Heart left ventricle (tissue), 16 donors: ENCODE measurements around the gene P2RX3. TPM values are rescaled to one million over a fixed set of nuclear protein-coding genes. Genes with fewer than 3 reads are reported as not detected.
A peak's percentile ranks its signal among the peaks of the same experiment; 100 is the strongest.

Source experiments
- ATAC-seq, 4 donors: fragments of 200-7000 bp; cut with Tn5 transposase; one replicate each; pipeline ENCODE4 v1.9.1; 2020 to 2022; ENCODE audit warnings: moderate library complexity in 4 of 4, mild to moderate bottlenecking in 3 of 4, moderate number of reproducible peaks in 1 of 4
- DNase-seq, 5 donors: peaks; one replicate each; pipeline ENCODE4 v3.0.0-alpha.2; 2020
- H3K27ac ChIP-seq, 12 donors: fragments of 200-600 bp; sonication (generic) in 4 of 12; one replicate each; pipeline versions ENCODE4 v1.5.0 to v1.8.0; 2016 to 2022; ENCODE audit warnings: mild to moderate bottlenecking in 2 of 12
- H3K27me3 ChIP-seq, 9 donors: fragments of 200-600 bp; sonication (generic) in 2 of 9; one replicate each; pipeline versions ENCODE4 v1.5.1 to v1.8.0; 2016 to 2022; ENCODE audit warnings: mild to moderate bottlenecking in 3 of 9
- H3K36me3 ChIP-seq, 9 donors: fragments of 200-600 bp; sonication (generic) in 2 of 9; one replicate each; pipeline versions ENCODE4 v1.5.0 to v1.8.0; 2018 to 2022; ENCODE audit warnings: mild to moderate bottlenecking in 2 of 9
- H3K4me1 ChIP-seq, 12 donors: fragments of 200-600 bp; sonication (generic) in 4 of 12; one replicate each; pipeline versions ENCODE4 v1.5.0 to v1.8.0; 2016 to 2022; ENCODE audit warnings: mild to moderate bottlenecking in 3 of 12
- H3K4me3 ChIP-seq, 12 donors: fragments of 200-600 bp; sonication (generic) in 4 of 12; one replicate each; pipeline versions ENCODE4 v1.5.0 to v1.8.0; 2017 to 2022; ENCODE audit warnings: mild to moderate bottlenecking in 9 of 12, moderate library complexity in 4 of 12
- H3K9me3 ChIP-seq, 12 donors: fragments of 200-600 bp; sonication (generic) in 4 of 12; one replicate each; pipeline versions ENCODE4 v1.5.0 to v1.8.0; 2016 to 2022; ENCODE audit warnings: mild to moderate bottlenecking in 1 of 12
- POLR2A ChIP-seq, 2 donors: fragments of 450-650 bp; IDR thresholded peaks; one replicate each; pipeline ENCODE4 v1.6.1; 2017; ENCODE audit warnings: antibody characterized with exemption in 2 of 2, mild to moderate bottlenecking in 2 of 2, moderate library complexity in 2 of 2
- WGBS, 4 donors: extraction: QIAGEN DNeasy Blood & Tissue Kit in 2 of 4; methylation state at CpG; one replicate each; pipeline versions ENCODE4 v1.1.5 to v1.1.7; 2013 to 2018; 5-methylcytosine and 5-hydroxymethylcytosine counted together
- intact Hi-C, 10 donors: fragments of 100-400 bp; cut with DNase I; formaldehyde crosslinking; loops; one replicate each; pipeline versions ENCODE4 v1.11.1 to v1.14.2; 2022
- polyA plus RNA-seq, 2 donors: library from polyadenylated mRNA; stranded (reverse); fragments of 200-250 nt; gene quantifications; one replicate each; pipeline ENCODE4 v1.2.3, GENCODE V29; 2013
- total RNA-seq, 9 donors: library from RNA; depleted of rRNA in 2 of 9; stranded (reverse); fragments of >200 nt in 2 of 9; fragmentation: NEBNext Ultra II Directional in 3 of 9; extraction: Animal tissue kit (Norgen Biotek cat#: 25700) in 3 of 9; gene quantifications; one replicate each; pipeline versions ENCODE4 v1.1.0 to v1.2.4, GENCODE V29; 2016 to 2023
- TF ChIP-seq, protein P1 (sequence below), 12 donors: fragments of 200-600 bp; sonication (generic) in 4 of 12; IDR thresholded peaks; one replicate each; pipeline versions ENCODE4 v1.5.0 to v1.8.0; 2018 to 2022; ENCODE audit warnings: antibody characterized with exemption in 12 of 12, mild to moderate bottlenecking in 5 of 12
- donor health status: ischemic (EF 13 %, LVEDD 7.1; RV severe dilation, severe dysfunction).
- donor health status: healthy with polysubstance abuse.
- donor health status: DM: no; HTN: yes; CAD: no.
- donor health status: DM: no; HTN: no; CAD: no.
- donor health status: ischemic (EF 25% LVEDD 6.9; RV normal size, moderate dysfunction).
- donor health status: ischemic (EF 25% LVEDD 5.7; RV mildly dilated, moderate dysfunction).
- donor health status: healthy.
- donor health status: DM: yes; HTN: yes; CAD: no.
- donor health status: ischemic (EF 35%, LVEDD 5.7; RV mildly dilated, moderate dysfunction).
- donor health status: nonischemic (EF 11% LVEDD 7.7; RV severe dilation, severe dysfunction).
- donor health status: DM: yes; HTN: yes; CAD: no.
- donor health status: PGD.
- donor health status: ischemic (EF 29% LVEDD 5.4; RV normal size, mild dysfunction).
- donor health status: nonischemic (EF 23%, LVEDD 6.1; RV moderate dilation, normal function).

P2RX3 gene
- total and polyA plus RNA-seq, 11 donors, result 0.35 to 7.1 (median 1.3) TPM

GRCh38 chr11:57316017-57316416, 22.1 kb upstream of the P2RX3 start:
- Histone ChIP-seq H3K27me3 (no peaks in the 10 kb centered on the region), H3K9me3 (no peaks in the 10 kb centered on the region), H3K36me3 (peaks cover 0 to 83% (median 56%) of the 10 kb centered on the region in 9 donors), H3K27ac (peak overlapping the region in 10 of 12 donors; percentile 30 to 62 (median 48)), H3K4me1 (peaks cover 0 to 84% (median 56%) of the 10 kb centered on the region in 12 donors), H3K4me3 (no peak overlapping the region)
- ATAC-seq (no peak), DNase-seq (peak in 1 of 5 donors; percentile 64)
- 55 to 81% (median 65%) methylated on average over 3 of the region's 3 CpGs for whole genome bisulfite sequencing, 4 donors
- TF ChIP-seq, protein P1, sequence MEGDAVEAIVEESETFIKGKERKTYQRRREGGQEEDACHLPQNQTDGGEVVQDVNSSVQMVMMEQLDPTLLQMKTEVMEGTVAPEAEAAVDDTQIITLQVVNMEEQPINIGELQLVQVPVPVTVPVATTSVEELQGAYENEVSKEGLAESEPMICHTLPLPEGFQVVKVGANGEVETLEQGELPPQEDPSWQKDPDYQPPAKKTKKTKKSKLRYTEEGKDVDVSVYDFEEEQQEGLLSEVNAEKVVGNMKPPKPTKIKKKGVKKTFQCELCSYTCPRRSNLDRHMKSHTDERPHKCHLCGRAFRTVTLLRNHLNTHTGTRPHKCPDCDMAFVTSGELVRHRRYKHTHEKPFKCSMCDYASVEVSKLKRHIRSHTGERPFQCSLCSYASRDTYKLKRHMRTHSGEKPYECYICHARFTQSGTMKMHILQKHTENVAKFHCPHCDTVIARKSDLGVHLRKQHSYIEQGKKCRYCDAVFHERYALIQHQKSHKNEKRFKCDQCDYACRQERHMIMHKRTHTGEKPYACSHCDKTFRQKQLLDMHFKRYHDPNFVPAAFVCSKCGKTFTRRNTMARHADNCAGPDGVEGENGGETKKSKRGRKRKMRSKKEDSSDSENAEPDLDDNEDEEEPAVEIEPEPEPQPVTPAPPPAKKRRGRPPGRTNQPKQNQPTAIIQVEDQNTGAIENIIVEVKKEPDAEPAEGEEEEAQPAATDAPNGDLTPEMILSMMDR (IDR thresholded peaks at IDR 0.05), result no peak
- TF ChIP-seq POLR2A (IDR thresholded peaks at IDR 0.05), result no peak
- intact Hi-C loops, result no loop called here

GRCh38 chr11:57318178-57318577, 20.0 kb upstream of the P2RX3 start:
- Histone ChIP-seq H3K36me3 (peaks cover 0 to 77% (median 46%) of the 10 kb centered on the region in 9 donors), H3K9me3 (no peaks in the 10 kb centered on the region), H3K27ac (peak overlapping the region in 11 of 12 donors; percentile 20 to 68 (median 40)), H3K4me1 (peaks cover 0 to 81% (median 48%) of the 10 kb centered on the region in 12 donors), H3K4me3 (peak overlapping the region in 4 of 12 donors; percentile 6 to 27 (median 12)), H3K27me3 (no peaks in the 10 kb centered on the region)
- DNase-seq, result peak in 3 of 5 donors; percentile 50 to 70 (median 55)
- WGBS, 4 donors, result 20 to 73% (median 55%) methylated on average over 2 of the region's 2 CpGs
- TF ChIP-seq, protein P1 (IDR thresholded peaks at IDR 0.05), result no peak
- no peak for TF ChIP-seq POLR2A (IDR thresholded peaks at IDR 0.05)
- intact Hi-C loops, result no loop called here
- no peak for ATAC-seq

DNA sequence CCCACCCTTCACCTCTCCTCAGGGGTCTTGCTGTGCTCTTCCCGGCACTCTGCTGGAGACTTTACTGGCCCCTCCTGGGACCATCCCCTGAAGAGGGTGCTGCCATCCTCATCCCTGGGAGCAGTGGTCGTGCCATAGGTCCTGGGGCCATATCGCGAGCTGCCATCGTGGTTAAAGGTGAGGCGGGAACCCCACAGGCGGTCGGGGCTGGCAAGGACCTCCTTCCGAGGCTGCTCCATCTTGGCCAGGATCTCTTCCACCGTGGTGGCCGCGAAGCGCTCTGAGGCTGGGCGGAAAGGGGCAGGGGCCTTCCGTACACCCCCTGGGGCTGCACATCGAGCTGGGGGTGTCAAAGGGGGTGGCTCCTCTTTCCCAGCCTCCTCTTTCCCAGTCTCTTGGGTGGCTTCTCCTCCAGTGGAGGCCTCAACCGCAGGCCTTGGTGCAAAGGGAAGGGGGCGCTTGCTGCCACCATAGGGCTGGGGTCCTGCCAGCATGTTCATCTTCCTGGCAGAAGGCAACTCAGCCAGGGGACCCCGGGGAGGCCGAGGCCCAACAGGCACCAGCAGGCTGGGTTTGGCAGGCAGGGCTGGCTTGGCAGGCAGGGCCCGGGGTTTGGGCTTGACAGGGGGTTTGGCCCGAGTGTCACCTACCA, 18.0 kb upstream of the P2RX3 start:
- no peak for TF ChIP-seq POLR2A (IDR thresholded peaks at IDR 0.05)
- TF ChIP-seq, protein P1 (IDR thresholded peaks at IDR 0.05), result no peak
- Histone ChIP-seq H3K4me1 (peaks cover 0 to 83% (median 50%) of the 10 kb centered on the region in 12 donors), H3K27me3 (no peaks in the 10 kb centered on the region), H3K36me3 (peaks cover 0 to 57% (median 34%) of the 10 kb centered on the region in 9 donors), H3K9me3 (no peaks in the 10 kb centered on the region), H3K4me3 (peak overlapping the region in 8 of 12 donors; percentile 10 to 89 (median 19)), H3K27ac (peak overlapping the region in 7 of 12 donors; percentile 3 to 98 (median 94))
- ATAC-seq (no peak), DNase-seq (peak in 1 of 5 donors; percentile 53)
- intact Hi-C loops, result loop anchor here in 1 of 10 donors (5.0 to 10.0 kb wide), 2 partner anchors 43 to 1255 kb away; partner anchors contain the start of genes LPXN and ZFP91
- 70 to 85% (median 84%) methylated on average over 14 to 22 of the region's 22 CpGs for WGBS, 4 donors

DNA sequence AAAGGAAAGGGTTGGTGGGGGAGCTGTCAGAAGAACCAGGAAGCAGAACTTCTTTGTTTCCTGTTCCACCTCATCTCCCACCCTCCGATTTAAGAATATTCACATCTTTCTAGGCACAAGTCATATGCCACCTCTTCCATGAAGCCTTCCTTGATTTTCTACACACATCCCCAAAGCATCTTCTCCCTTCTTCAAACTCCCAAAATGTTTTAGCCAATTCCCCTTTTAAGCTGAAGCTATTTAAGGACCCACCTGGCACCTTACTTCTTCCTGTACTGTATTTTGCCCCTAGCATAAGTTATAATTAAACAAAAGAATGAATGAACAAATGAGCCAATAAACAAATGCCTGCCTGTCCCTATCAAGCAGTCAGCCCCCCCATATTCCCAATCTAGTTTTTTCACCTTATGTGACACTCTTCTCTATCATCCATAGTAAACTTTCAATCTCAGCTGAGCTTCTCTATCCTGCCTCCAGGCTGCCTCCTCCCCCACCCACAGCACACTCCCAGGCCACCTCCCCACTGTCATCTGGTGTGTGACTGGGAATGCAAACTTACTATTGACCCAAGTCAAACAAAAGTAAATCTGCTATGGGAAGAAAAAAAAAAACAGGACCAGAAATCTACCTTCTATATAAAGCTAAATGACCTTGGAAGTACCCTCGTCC, 17.3 kb upstream of the P2RX3 start:
- WGBS, 4 donors, result 65 to 74% (median 69%) methylated on average over 2 of the region's 2 CpGs
- H3K36me3 ChIP-seq, result peaks cover 0 to 54% (median 34%) of the 10 kb centered on the region in 9 donors
- no peaks in the 10 kb centered on the region for H3K9me3 ChIP-seq
- peak overlapping the region in 11 of 12 donors; percentile 73 to 98 (median 94) for H3K27ac ChIP-seq
- DNase-seq (peak in 1 of 5 donors; percentile 47), ATAC-seq (no peak)
- intact Hi-C loops, result loop anchor here in 1 of 10 donors (5.0 to 10.0 kb wide), 2 partner anchors 44 to 1254 kb away; partner anchors contain the start of genes LPXN and ZFP91
- TF ChIP-seq, protein P1 (IDR thresholded peaks at IDR 0.05), result no peak
- TF ChIP-seq POLR2A (IDR thresholded peaks at IDR 0.05), result no peak
- H3K27me3 ChIP-seq, result no peaks in the 10 kb centered on the region
- peaks cover 3 to 83% (median 50%) of the 10 kb centered on the region in 12 donors for H3K4me1 ChIP-seq
- H3K4me3 ChIP-seq, result peak overlapping the region in 9 of 12 donors; percentile 36 to 89 (median 77)
